ENCODE measurements around the gene SPATA2L. TPM values are rescaled to one million over a fixed set of nuclear protein-coding genes. Genes with fewer than 3 reads are reported as not detected.
"Not testable (repeated sequence)": the region's sequence is repeated elsewhere in the genome, so short reads cannot be mapped to it uniquely, and the experiment has no call there.

Gene SPATA2L
- total RNA-seq, 1 experiment from 2014 or later: 15.3 TPM

DNA sequence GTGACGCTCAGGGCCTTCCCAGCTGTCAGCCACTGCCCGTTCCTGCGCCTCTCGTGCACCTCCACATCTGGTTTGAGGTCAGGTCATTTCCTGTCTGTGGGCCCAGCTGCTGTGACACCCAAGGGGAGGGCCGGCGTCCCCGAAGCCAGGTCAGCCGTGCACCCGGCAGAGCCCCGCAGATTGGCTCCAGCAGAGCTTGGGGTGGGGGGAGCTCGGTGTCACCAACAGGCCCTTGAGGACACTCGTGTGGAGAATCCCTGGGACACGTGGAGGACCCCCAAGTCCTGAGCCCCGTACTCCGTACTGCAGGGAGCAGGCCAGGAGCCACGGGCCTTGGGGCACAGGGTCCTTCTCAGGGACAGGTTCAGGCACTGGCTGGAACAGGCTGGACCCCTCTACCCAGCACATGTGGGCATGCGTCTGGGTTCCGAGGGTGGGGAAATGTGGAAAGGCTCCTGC, 4.8 kb downstream of the SPATA2L start:
- BruUV-seq (replicated peaks): no TSS peak
- ChIA-PET POLR2A (ENCODE audit: unreplicated experiment) (no interaction called here), CTCF (no interaction called here)
- no peak overlapping the region for H3K4me2 ChIP-seq
- no peak overlapping the region for H3K27ac ChIP-seq
- intact Hi-C loops (cut with micrococcal nuclease; ENCODE audit: unreplicated experiment): no loop called here
- TF ChIP-seq EZH2 (IDR thresholded peaks at IDR 0.05; ENCODE audit: low read depth): no peak
- TF ChIP-seq, protein P1, sequence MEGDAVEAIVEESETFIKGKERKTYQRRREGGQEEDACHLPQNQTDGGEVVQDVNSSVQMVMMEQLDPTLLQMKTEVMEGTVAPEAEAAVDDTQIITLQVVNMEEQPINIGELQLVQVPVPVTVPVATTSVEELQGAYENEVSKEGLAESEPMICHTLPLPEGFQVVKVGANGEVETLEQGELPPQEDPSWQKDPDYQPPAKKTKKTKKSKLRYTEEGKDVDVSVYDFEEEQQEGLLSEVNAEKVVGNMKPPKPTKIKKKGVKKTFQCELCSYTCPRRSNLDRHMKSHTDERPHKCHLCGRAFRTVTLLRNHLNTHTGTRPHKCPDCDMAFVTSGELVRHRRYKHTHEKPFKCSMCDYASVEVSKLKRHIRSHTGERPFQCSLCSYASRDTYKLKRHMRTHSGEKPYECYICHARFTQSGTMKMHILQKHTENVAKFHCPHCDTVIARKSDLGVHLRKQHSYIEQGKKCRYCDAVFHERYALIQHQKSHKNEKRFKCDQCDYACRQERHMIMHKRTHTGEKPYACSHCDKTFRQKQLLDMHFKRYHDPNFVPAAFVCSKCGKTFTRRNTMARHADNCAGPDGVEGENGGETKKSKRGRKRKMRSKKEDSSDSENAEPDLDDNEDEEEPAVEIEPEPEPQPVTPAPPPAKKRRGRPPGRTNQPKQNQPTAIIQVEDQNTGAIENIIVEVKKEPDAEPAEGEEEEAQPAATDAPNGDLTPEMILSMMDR (conservative IDR thresholded peaks at IDR 0.05): no peak
- no peaks in the 10 kb centered on the region for H3K27me3 ChIP-seq (ENCODE audit: insufficient read depth, low read depth)
- H4K20me1 ChIP-seq (ENCODE audit: insufficient read depth): peaks cover 23% of the 10 kb centered on the region
- H3K9me2 ChIP-seq (ENCODE audit: insufficient read depth): no peaks in the 10 kb centered on the region
- H3K36me3 ChIP-seq (ENCODE audit: low read depth): no peaks in the 10 kb centered on the region
- no peaks in the 10 kb centered on the region for H3K79me2 ChIP-seq (ENCODE audit: low read depth)
- no peaks in the 10 kb centered on the region for H3K9me3 ChIP-seq (ENCODE audit: insufficient read depth, low read depth)
- no peak overlapping the region for H2AFZ ChIP-seq
- H3K4me3 ChIP-seq: no peak overlapping the region
- H3K4me1 ChIP-seq (replicated peaks; ENCODE audit: insufficient read depth): peaks cover 5% of the 10 kb centered on the region; the same call in 1 of the 2 replicates
- peaks cover 38% of the 10 kb centered on the region; the same call in 1 of the 2 replicates for H3F3A ChIP-seq (ENCODE audit: insufficient read depth, low read depth)
- no peak for DNase-seq

DNA sequence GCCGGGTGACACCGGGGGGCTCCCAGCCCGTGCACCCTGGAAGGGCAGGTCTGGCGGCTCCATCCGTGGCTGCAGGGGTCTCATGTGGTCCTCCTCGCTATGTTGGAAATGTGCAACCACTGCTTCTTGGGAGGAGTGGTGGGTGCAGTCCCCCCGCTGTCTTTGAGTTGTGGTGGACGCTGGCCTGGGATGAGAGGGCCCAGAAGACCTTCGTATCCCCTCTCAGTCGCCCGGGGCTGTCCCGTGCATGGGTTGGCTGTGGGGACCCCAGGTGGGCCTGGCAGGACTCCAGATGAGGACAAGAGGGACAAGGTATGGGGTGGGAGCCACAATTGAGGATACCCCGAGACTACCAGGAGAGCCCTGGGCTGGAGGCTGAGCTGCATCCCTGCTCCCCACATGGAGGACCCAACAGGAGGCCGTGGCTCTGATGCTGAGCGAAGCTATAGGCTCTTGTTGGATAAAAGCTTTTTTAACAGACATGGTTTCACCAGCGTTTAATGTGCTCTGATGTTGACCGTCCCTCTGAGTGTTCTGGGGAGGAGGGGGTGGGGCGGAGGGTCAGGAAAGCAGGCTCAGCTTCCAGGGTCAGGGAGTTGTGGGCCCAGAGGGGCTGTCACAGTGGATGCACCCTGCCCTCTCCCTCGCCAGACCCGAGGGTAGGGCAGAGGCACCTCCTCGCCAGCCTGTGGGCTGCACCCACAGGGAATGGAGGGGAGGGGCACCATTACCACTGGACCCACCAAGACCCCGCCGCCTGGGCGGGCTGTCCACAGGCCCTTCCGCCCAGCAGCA, 5.4 kb downstream of the SPATA2L start:
- no peak overlapping the region for H3K27ac ChIP-seq

DNA sequence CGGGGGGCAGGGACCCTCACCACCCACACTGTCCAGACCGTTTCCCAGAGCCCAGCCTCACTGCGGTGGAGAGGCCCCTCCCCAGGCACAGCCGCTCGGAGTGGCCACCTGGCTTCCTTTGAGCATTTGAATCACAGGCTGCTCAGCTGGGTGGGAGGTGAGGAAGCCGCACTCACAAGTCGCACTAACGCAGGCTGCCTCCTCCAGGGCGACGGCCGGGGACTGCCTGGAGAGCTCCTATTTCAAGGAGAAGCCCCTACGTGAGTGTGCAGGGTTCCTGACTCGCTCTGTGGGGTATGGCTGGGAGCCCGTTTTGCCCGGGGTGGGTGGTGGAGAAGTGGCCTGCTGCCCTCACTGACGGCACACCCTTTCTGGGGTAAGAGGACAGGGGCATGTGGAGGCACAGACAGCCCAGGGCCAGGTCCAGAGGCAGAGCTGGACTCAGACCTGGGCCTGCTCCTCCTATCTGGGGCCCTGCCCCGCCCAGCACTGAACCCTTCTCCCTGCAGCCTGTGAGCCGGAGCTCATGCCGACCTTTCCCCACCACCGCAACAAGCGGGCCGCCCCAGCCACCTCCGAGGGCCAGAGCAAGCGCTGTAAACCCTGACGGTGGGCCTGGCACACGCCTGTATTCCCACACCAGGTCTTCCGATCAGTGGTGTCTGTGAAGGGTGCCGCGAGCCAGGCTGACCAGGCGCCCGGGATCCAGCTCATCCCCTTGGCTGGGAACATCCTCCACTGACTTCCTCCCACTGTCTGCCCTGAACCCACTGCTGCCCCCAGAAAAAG, 6.2 kb downstream of the SPATA2L start:
- peaks cover 34% of the 10 kb centered on the region; the same call in 1 of the 2 replicates for H3F3A ChIP-seq (ENCODE audit: insufficient read depth, low read depth)
- intact Hi-C loops (cut with micrococcal nuclease; ENCODE audit: unreplicated experiment): no loop called here

More for the DNA sequence above, 5.4 kb downstream of the SPATA2L start:
- Histone ChIP-seq H3F3A (ENCODE audit: insufficient read depth, low read depth) (peaks cover 38% of the 10 kb centered on the region; the same call in 1 of the 2 replicates), H3K36me3 (ENCODE audit: low read depth) (no peaks in the 10 kb centered on the region), H3K79me2 (ENCODE audit: low read depth) (no peaks in the 10 kb centered on the region), H2AFZ (no peak overlapping the region), H3K4me2 (no peak overlapping the region), H4K20me1 (ENCODE audit: insufficient read depth) (peaks cover 23% of the 10 kb centered on the region), H3K4me1 (replicated peaks; ENCODE audit: insufficient read depth) (peaks cover 5% of the 10 kb centered on the region; the same call in 1 of the 2 replicates), H3K27me3 (ENCODE audit: insufficient read depth, low read depth) (no peaks in the 10 kb centered on the region), H3K9me2 (ENCODE audit: insufficient read depth) (no peaks in the 10 kb centered on the region), H3K9me3 (ENCODE audit: insufficient read depth, low read depth) (no peaks in the 10 kb centered on the region), H3K4me3 (no peak overlapping the region)
- no TSS peak for BruUV-seq (replicated peaks)
- ChIA-PET CTCF (no interaction called here), POLR2A (ENCODE audit: unreplicated experiment) (no interaction called here)
- intact Hi-C loops (cut with micrococcal nuclease; ENCODE audit: unreplicated experiment): no loop called here
- no peak for TF ChIP-seq EZH2 (IDR thresholded peaks at IDR 0.05; ENCODE audit: low read depth)
- TF ChIP-seq, protein P1 (conservative IDR thresholded peaks at IDR 0.05): no peak
- no peak for DNase-seq

DNA sequence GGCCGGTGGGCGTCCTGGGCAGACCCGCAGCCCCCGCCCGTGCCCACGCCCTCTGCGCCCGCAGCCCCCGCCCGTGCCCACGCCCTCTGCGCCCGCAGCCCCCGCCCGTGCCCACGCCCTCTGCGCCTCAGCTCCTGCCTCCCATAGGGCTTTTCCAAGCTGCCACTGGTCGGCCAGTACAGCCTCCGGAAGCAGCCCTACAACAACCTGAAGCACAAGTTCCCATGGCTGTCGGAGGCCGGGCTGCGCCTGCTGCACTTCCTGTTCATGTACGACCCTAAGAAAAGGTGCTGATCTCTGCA, 6.8 kb downstream of the SPATA2L start:
- H2AFZ ChIP-seq; H3K4me3 ChIP-seq; H3K79me2 ChIP-seq (ENCODE audit: low read depth); H3K27me3 ChIP-seq (ENCODE audit: insufficient read depth, low read depth); H3K4me2 ChIP-seq; H3K36me3 ChIP-seq (ENCODE audit: low read depth); DNase-seq; H3K9me3 ChIP-seq (ENCODE audit: insufficient read depth, low read depth); H3K9me2 ChIP-seq (ENCODE audit: insufficient read depth); BruUV-seq (replicated peaks); CTCF ChIA-PET; intact Hi-C loops (cut with micrococcal nuclease; ENCODE audit: unreplicated experiment); POLR2A ChIA-PET (ENCODE audit: unreplicated experiment); H3K27ac ChIP-seq; H3K4me1 ChIP-seq (replicated peaks; ENCODE audit: insufficient read depth): not testable (repeated sequence)
- Histone ChIP-seq H3F3A (ENCODE audit: insufficient read depth, low read depth) (peaks cover 32% of the 10 kb centered on the region; the same call in 1 of the 2 replicates), H4K20me1 (ENCODE audit: insufficient read depth) (peaks cover 21% of the 10 kb centered on the region)

More for the DNA sequence above, 6.2 kb downstream of the SPATA2L start:
- DNase-seq: no peak
- Histone ChIP-seq H3K4me1 (replicated peaks; ENCODE audit: insufficient read depth) (peaks cover 5% of the 10 kb centered on the region; the same call in 1 of the 2 replicates), H2AFZ (no peak overlapping the region), H4K20me1 (ENCODE audit: insufficient read depth) (peaks cover 23% of the 10 kb centered on the region), H3K27me3 (ENCODE audit: insufficient read depth, low read depth) (no peaks in the 10 kb centered on the region), H3K27ac (no peak overlapping the region), H3K4me3 (no peak overlapping the region), H3K9me3 (ENCODE audit: insufficient read depth, low read depth) (no peaks in the 10 kb centered on the region), H3K79me2 (ENCODE audit: low read depth) (0 out of 2 replicates have a peak, but pooled peaks cover 1% of the 10 kb centered on the region), H3K4me2 (no peak overlapping the region), H3K36me3 (ENCODE audit: low read depth) (no peaks in the 10 kb centered on the region), H3K9me2 (ENCODE audit: insufficient read depth) (no peaks in the 10 kb centered on the region)
- BruUV-seq (replicated peaks): no TSS peak
- ChIA-PET CTCF (no interaction called here), POLR2A (ENCODE audit: unreplicated experiment) (no interaction called here)
- no peak for TF ChIP-seq EZH2 (IDR thresholded peaks at IDR 0.05; ENCODE audit: low read depth)
- TF ChIP-seq, protein P1 (conservative IDR thresholded peaks at IDR 0.05): no peak
